ENCODE measurements around the gene ITGA11.

Gene ITGA11

GRCh38 chr15:68421115-68421551, 10.8 kb downstream of the ITGA11 start (continued):
- no peak for TF ChIP-seq TSHZ2 (CRISPR knock-in tag; IDR thresholded peaks at IDR 0.05)

- ATAC-seq, result no peak
These were observed 11.7 kb downstream of the ITGA11 start for GRCh38 chr15:68420186-68420684.

GRCh38 chr15:68419301-68420175, 12.4 kb downstream of the ITGA11 start:
- no peak for ATAC-seq
- TF ChIP-seq CSDC2 (CRISPR knock-in tag; IDR thresholded peaks at IDR 0.05), result no peak
- TF ChIP-seq TSHZ2 (CRISPR knock-in tag; IDR thresholded peaks at IDR 0.05), result no peak
- no peak for TF ChIP-seq GLIS3 (CRISPR knock-in tag; IDR thresholded peaks at IDR 0.05)
- TF ChIP-seq ISL1 (CRISPR knock-in tag; IDR thresholded peaks at IDR 0.05), result no peak
- no peak for TF ChIP-seq RARB (CRISPR knock-in tag; IDR thresholded peaks at IDR 0.05)
- TF ChIP-seq CREB5 (CRISPR knock-in tag; IDR thresholded peaks at IDR 0.05; ENCODE audit: low read depth), result no peak
- TF ChIP-seq ZC3H10 (CRISPR knock-in tag; IDR thresholded peaks at IDR 0.05), result no peak
- TF ChIP-seq OSR1 (CRISPR knock-in tag; IDR thresholded peaks at IDR 0.05), result no peak
- no peak for TF ChIP-seq ZNF70 (CRISPR knock-in tag; IDR thresholded peaks at IDR 0.05)
- TF ChIP-seq TOX (CRISPR knock-in tag; IDR thresholded peaks at IDR 0.05; ENCODE audit: borderline replicate concordance), result no peak
- TF ChIP-seq ARNTL (CRISPR knock-in tag; IDR thresholded peaks at IDR 0.05; ENCODE audit: borderline replicate concordance, low read depth), result no peak
- no peak for TF ChIP-seq POU6F1 (CRISPR knock-in tag; IDR thresholded peaks at IDR 0.05; ENCODE audit: borderline replicate concordance, low read depth)
- no peak for TF ChIP-seq ZFP30 (CRISPR knock-in tag; IDR thresholded peaks at IDR 0.05)
- TF ChIP-seq CSRNP3 (CRISPR knock-in tag; IDR thresholded peaks at IDR 0.05), result no peak
- TF ChIP-seq TCF4 (CRISPR knock-in tag; IDR thresholded peaks at IDR 0.05; ENCODE audit: borderline replicate concordance), result no peak

More at GRCh38 chr15:68420186-68420684, 11.7 kb downstream of the ITGA11 start:
- TF ChIP-seq CREB5 (CRISPR knock-in tag; IDR thresholded peaks at IDR 0.05; ENCODE audit: low read depth), result no peak
- no peak for TF ChIP-seq ISL1 (CRISPR knock-in tag; IDR thresholded peaks at IDR 0.05)
- TF ChIP-seq ZNF565 (CRISPR knock-in tag; conservative IDR thresholded peaks at IDR 0.05; ENCODE audit: low read depth), result no peak
- no peak for TF ChIP-seq OSR1 (CRISPR knock-in tag; IDR thresholded peaks at IDR 0.05)
- TF ChIP-seq POU6F1 (CRISPR knock-in tag; IDR thresholded peaks at IDR 0.05; ENCODE audit: borderline replicate concordance, low read depth), result no peak
- TF ChIP-seq ZC3H10 (CRISPR knock-in tag; IDR thresholded peaks at IDR 0.05), result no peak
- no peak for TF ChIP-seq ZNF70 (CRISPR knock-in tag; IDR thresholded peaks at IDR 0.05)
- TF ChIP-seq ARNTL (CRISPR knock-in tag; IDR thresholded peaks at IDR 0.05; ENCODE audit: borderline replicate concordance, low read depth), result no peak
- no peak for TF ChIP-seq ZFP30 (CRISPR knock-in tag; IDR thresholded peaks at IDR 0.05)
- TF ChIP-seq TOX (CRISPR knock-in tag; IDR thresholded peaks at IDR 0.05; ENCODE audit: borderline replicate concordance), result no peak
- TF ChIP-seq CSDC2 (CRISPR knock-in tag; IDR thresholded peaks at IDR 0.05), result no peak
- TF ChIP-seq ESRRG (CRISPR knock-in tag; IDR thresholded peaks at IDR 0.05), result no peak
- no peak for TF ChIP-seq ZFP3 (CRISPR knock-in tag; IDR thresholded peaks at IDR 0.05)
- TF ChIP-seq PPARA (CRISPR knock-in tag; IDR thresholded peaks at IDR 0.05; ENCODE audit: borderline replicate concordance), result no peak

Measured in SK-N-SH treated with all-trans-retinoic acid at 6 μM for 48 hours (cell line).